HEK293 (cell line): ENCODE results near the gene TBX10.
A peak's percentile ranks its signal among the peaks of the same experiment; 100 is the strongest.

Experiments used
- KLF17 ChIP-seq: fragments of 450-650 bp; formaldehyde crosslinking; IDR thresholded peaks from 2 replicates; pipeline ENCODE4 v1.5.1; 2016; ENCODE audit warnings: missing biosample characterization, missing genetic modification characterization
- OSR2 ChIP-seq: fragments of 450-650 bp; formaldehyde crosslinking; IDR thresholded peaks from 2 replicates; pipeline ENCODE4 v1.5.1; 2016; ENCODE audit warnings: missing biosample characterization, missing genetic modification characterization
- PRDM4 ChIP-seq: fragments of 450-650 bp; formaldehyde crosslinking; IDR thresholded peaks from 2 replicates; pipeline ENCODE4 v1.5.1; 2017; ENCODE audit warnings: missing biosample characterization, missing genetic modification characterization
- SCRT1 ChIP-seq: fragments of 450-650 bp; formaldehyde crosslinking; IDR thresholded peaks from 2 replicates; pipeline ENCODE4 v1.5.1; 2016; ENCODE audit warnings: missing biosample characterization, missing genetic modification characterization, borderline replicate concordance
- SP3 ChIP-seq: fragments of 450-650 bp; formaldehyde crosslinking; IDR thresholded peaks from 2 replicates; pipeline ENCODE4 v1.5.1; 2016; ENCODE audit warnings: missing biosample characterization, missing genetic modification characterization
- TSHZ1 ChIP-seq: fragments of 450-650 bp; formaldehyde crosslinking; IDR thresholded peaks from 2 replicates; pipeline ENCODE4 v1.5.1; 2016; ENCODE audit warnings: missing biosample characterization, missing genetic modification characterization, borderline replicate concordance
- ZBTB20 ChIP-seq: fragments of 450-650 bp; formaldehyde crosslinking; IDR thresholded peaks from 2 replicates; pipeline ENCODE4 v1.5.1; 2016; ENCODE audit warnings: missing biosample characterization, missing genetic modification characterization
- ZBTB26 ChIP-seq: fragments of 450-650 bp; formaldehyde crosslinking; optimal IDR thresholded peaks from 2 replicates; pipeline ENCODE3; 2016; ENCODE audit warnings: missing biosample characterization, mild to moderate bottlenecking, missing genetic modification characterization
- ZBTB44 ChIP-seq: fragments of 450-650 bp; IDR thresholded peaks from 2 replicates; pipeline ENCODE4 v1.5.1; 2018; ENCODE audit warnings: missing biosample characterization, mild to moderate bottlenecking, missing genetic modification characterization
- ZFP41 ChIP-seq: fragments of 450-650 bp; formaldehyde crosslinking; IDR thresholded peaks from 2 replicates; pipeline ENCODE4 v1.5.1; 2016; ENCODE audit warnings: missing biosample characterization, missing genetic modification characterization, borderline replicate concordance
- ZNF16 ChIP-seq: fragments of 450-650 bp; formaldehyde crosslinking; IDR thresholded peaks from 2 replicates; pipeline ENCODE4 v1.5.1; 2016; ENCODE audit warnings: low read depth, missing biosample characterization, missing genetic modification characterization
- ZNF223 ChIP-seq: fragments of 450-650 bp; formaldehyde crosslinking; IDR thresholded peaks from 2 replicates; pipeline ENCODE4 v1.5.1; 2016; ENCODE audit warnings: missing biosample characterization, missing genetic modification characterization
- ZNF274 ChIP-seq, 2 experiments: fragments of 200-500 bp in 1 of 2; fragments of 450-650 bp in 1 of 2; sonication (Bioruptor generic) in 1 of 2; formaldehyde crosslinking in 1 of 2; IDR thresholded peaks; 2 replicates each; pipeline versions ENCODE4 v1.5.1 to v1.6.1; 2014 to 2016; ENCODE audit warnings: borderline replicate concordance in 1 of 2, inconsistent platforms in 1 of 2, low read length in 1 of 2, missing biosample characterization in 1 of 2, missing genetic modification characterization in 1 of 2
- ZNF404 ChIP-seq: fragments of 450-650 bp; formaldehyde crosslinking; IDR thresholded peaks from 2 replicates; pipeline ENCODE4 v1.5.1; 2017; ENCODE audit warnings: missing biosample characterization, missing genetic modification characterization
- ZNF488 ChIP-seq: fragments of 450-650 bp; formaldehyde crosslinking; IDR thresholded peaks from 2 replicates; pipeline ENCODE4 v1.5.1; 2016; ENCODE audit warnings: missing biosample characterization, missing genetic modification characterization
- ZNF549 ChIP-seq: fragments of 450-650 bp; IDR thresholded peaks from 2 replicates; pipeline ENCODE4 v1.5.1; 2018; ENCODE audit warnings: missing biosample characterization, missing genetic modification characterization, mild to moderate bottlenecking, inconsistent platforms, moderate library complexity
- ZNF555 ChIP-seq: fragments of 450-650 bp; formaldehyde crosslinking; conservative IDR thresholded peaks from 2 replicates; pipeline ENCODE4 v1.5.1; 2017; ENCODE audit warnings: missing biosample characterization, mild to moderate bottlenecking, missing genetic modification characterization, inconsistent platforms
- ZNF560 ChIP-seq: fragments of 450-650 bp; formaldehyde crosslinking; IDR thresholded peaks from 2 replicates; pipeline ENCODE4 v1.5.1; 2017; ENCODE audit warnings: missing biosample characterization, missing genetic modification characterization, borderline replicate concordance
- ZNF585B ChIP-seq: fragments of 450-650 bp; formaldehyde crosslinking; IDR thresholded peaks from 2 replicates; pipeline ENCODE4 v1.5.1; 2016; ENCODE audit warnings: missing biosample characterization, missing genetic modification characterization
- ZNF692 ChIP-seq: fragments of 450-650 bp; formaldehyde crosslinking; IDR thresholded peaks from 2 replicates; pipeline ENCODE4 v1.5.1; 2016; ENCODE audit warnings: missing biosample characterization, missing genetic modification characterization
- ZNF777 ChIP-seq: fragments of 450-650 bp; formaldehyde crosslinking; IDR thresholded peaks from 2 replicates; pipeline ENCODE4 v1.5.1; 2017; ENCODE audit warnings: missing biosample characterization, missing genetic modification characterization, borderline replicate concordance
- ZNF843 ChIP-seq: fragments of 450-650 bp; formaldehyde crosslinking; IDR thresholded peaks from 2 replicates; pipeline ENCODE4 v1.5.1; 2016; ENCODE audit warnings: missing biosample characterization, missing genetic modification characterization
- ZSCAN18 ChIP-seq: fragments of 450-650 bp; formaldehyde crosslinking; IDR thresholded peaks from 2 replicates; pipeline ENCODE4 v1.5.1; 2016; ENCODE audit warnings: missing biosample characterization, missing genetic modification characterization

Gene TBX10

GRCh38 chr11:67629386-67630227, 10.0 kb downstream of the TBX10 start, which contains the start of gene NUDT8 (continued):
- TF ChIP-seq KLF17 (peak; percentile 43; the same call in 1 of the 2 replicates), ZNF777 (tag by site-specific recombination) (0 out of 2 replicates have a peak, but pooled peaks have one; percentile 18), OSR2 (tag by site-specific recombination) (no peak), PRDM4 (no peak), ZBTB20 (peak; percentile 64), SP3 (tag by site-specific recombination) (no peak; the same call in none of the 2 replicates), ZNF404 (no peak), ZNF274 (IDR thresholded peaks at IDR 0.05; ENCODE audit: low read length) (no peak), ZNF274 (tag by site-specific recombination; IDR thresholded peaks at IDR 0.05; ENCODE audit: borderline replicate concordance) (no peak), ZNF223 (tag by site-specific recombination) (no peak), ZNF843 (tag by site-specific recombination) (0 out of 2 replicates have a peak, but pooled peaks have one; percentile 28), ZBTB44 (tag by site-specific recombination) (no peak), ZNF555 (tag by site-specific recombination) (no peak), ZFP41 (tag by site-specific recombination) (no peak), ZNF488 (tag by site-specific recombination) (no peak), ZNF549 (tag by site-specific recombination) (no peak), ZNF692 (peak; percentile 94), SCRT1 (tag by site-specific recombination) (no peak), ZNF585B (tag by site-specific recombination) (no peak), ZNF560 (tag by site-specific recombination) (no peak), TSHZ1 (tag by site-specific recombination) (no peak), ZBTB26 (tag by site-specific recombination) (peak; percentile 83), ZNF16 (tag by site-specific recombination) (no peak), ZSCAN18 (tag by site-specific recombination) (no peak)
